MM.1S (cell line): ENCODE measurements around the gene MOCS1.
A peak's percentile ranks its signal among the peaks of the same experiment; 100 is the strongest.

ENCODE experiments used
- DNase-seq: peaks from one replicate; pipeline ENCODE4 v3.0.0-alpha.2; 2015
- H2AFZ ChIP-seq: fragments of 300-600 bp; sonication (generic); 2 replicates; pipeline ENCODE4 v1.6.0; 2016; ENCODE audit warnings: antibody characterized with exemption, low read length
- H3F3A ChIP-seq: fragments of 300-600 bp; sonication (generic); 2 replicates; pipeline ENCODE4 v1.6.1; 2016; ENCODE audit warnings: mild to moderate bottlenecking, antibody characterized with exemption, low read length, moderate library complexity, mixed read lengths; ENCODE audit not compliant: insufficient read depth
- H3K27ac ChIP-seq: fragments of 300-600 bp; sonication (generic); 2 replicates; pipeline ENCODE4 v1.5.1; 2016; ENCODE audit warnings: mild to moderate bottlenecking, low read length
- H3K27me3 ChIP-seq: fragments of 300-600 bp; sonication (generic); replicated peaks from 2 replicates; pipeline ENCODE4 v1.6.0; 2016; ENCODE audit warnings: low read length; ENCODE audit not compliant: insufficient read depth
- H3K36me3 ChIP-seq: fragments of 300-600 bp; sonication (generic); replicated peaks from 2 replicates; pipeline ENCODE4 v1.6.1; 2016; ENCODE audit warnings: mild to moderate bottlenecking, low read length, mixed read lengths; ENCODE audit not compliant: insufficient read depth
- H3K4me1 ChIP-seq: fragments of 300-600 bp; sonication (generic); 2 replicates; pipeline ENCODE4 v1.6.1; 2016; ENCODE audit warnings: low read length, mixed read lengths
- H3K4me2 ChIP-seq: fragments of 300-600 bp; sonication (generic); 2 replicates; pipeline ENCODE4 v1.6.0; 2016; ENCODE audit warnings: low read depth, low read length
- H3K4me3 ChIP-seq: fragments of 300-600 bp; sonication (generic); 2 replicates; pipeline ENCODE4 v1.5.1; 2016; ENCODE audit warnings: low read length, mixed read lengths
- H3K79me2 ChIP-seq: fragments of 300-600 bp; sonication (generic); 2 replicates; pipeline ENCODE4 v1.6.1; 2016; ENCODE audit warnings: mixed run types, low read length, mixed read lengths
- H3K9ac ChIP-seq: fragments of 300-600 bp; sonication (generic); 2 replicates; pipeline ENCODE4 v1.6.1; 2016; ENCODE audit warnings: low read length, mixed read lengths
- H3K9me2 ChIP-seq: fragments of 300-600 bp; sonication (generic); replicated peaks from 2 replicates; pipeline ENCODE4 v1.6.1; 2016; ENCODE audit warnings: mild to moderate bottlenecking, low read length, mixed read lengths; ENCODE audit not compliant: insufficient read depth
- H3K9me3 ChIP-seq: fragments of 300-600 bp; sonication (generic); replicated peaks from 2 replicates; pipeline ENCODE4 v1.6.1; 2016; ENCODE audit warnings: mild to moderate bottlenecking, low read length, mixed read lengths; ENCODE audit not compliant: insufficient read depth
- H4K20me1 ChIP-seq: fragments of 300-600 bp; sonication (generic); 2 replicates; pipeline ENCODE4 v1.6.1; 2016; ENCODE audit warnings: mild to moderate bottlenecking, low read length, moderate library complexity, mixed read lengths; ENCODE audit not compliant: insufficient read depth
- EZH2 ChIP-seq: fragments of 300-600 bp; sonication (generic); optimal IDR thresholded peaks from 2 replicates; pipeline ENCODE3; 2017; ENCODE audit warnings: low read depth, mild to moderate bottlenecking, antibody characterized with exemption, low read length, mixed read lengths
- EZH2phosphoT487 ChIP-seq: fragments of 300-600 bp; sonication (generic); IDR thresholded peaks from 2 replicates; pipeline ENCODE4 v1.6.1; 2018; ENCODE audit warnings: antibody characterized with exemption, low read length
- TF ChIP-seq, protein P1 (sequence below): fragments of 300-600 bp; sonication (generic); IDR thresholded peaks from 2 replicates; pipeline ENCODE4 v1.5.1; 2016; ENCODE audit warnings: antibody characterized with exemption, low read length, mixed read lengths

Gene MOCS1

GRCh38 chr6:39934131-39934757, at the start of gene MOCS1:
Gene MOCS1, minus strand, starts transcription at chr6:39934462. Its CDS starts 45 bp downstream, at chr6:39934417.
- no peaks in the 10 kb centered on the region for H3F3A ChIP-seq
- H2AFZ ChIP-seq, result peak within 1 kb of the TSS; percentile 71
- H3K79me2 ChIP-seq, result no peaks in the 10 kb centered on the region
- H3K9ac ChIP-seq, result peak within 1 kb of the TSS; percentile 33; the same call in 1 of the 2 replicates
- no peaks in the 10 kb centered on the region for H4K20me1 ChIP-seq
- DNase-seq, result peak; percentile 52
- TF ChIP-seq, protein P1, sequence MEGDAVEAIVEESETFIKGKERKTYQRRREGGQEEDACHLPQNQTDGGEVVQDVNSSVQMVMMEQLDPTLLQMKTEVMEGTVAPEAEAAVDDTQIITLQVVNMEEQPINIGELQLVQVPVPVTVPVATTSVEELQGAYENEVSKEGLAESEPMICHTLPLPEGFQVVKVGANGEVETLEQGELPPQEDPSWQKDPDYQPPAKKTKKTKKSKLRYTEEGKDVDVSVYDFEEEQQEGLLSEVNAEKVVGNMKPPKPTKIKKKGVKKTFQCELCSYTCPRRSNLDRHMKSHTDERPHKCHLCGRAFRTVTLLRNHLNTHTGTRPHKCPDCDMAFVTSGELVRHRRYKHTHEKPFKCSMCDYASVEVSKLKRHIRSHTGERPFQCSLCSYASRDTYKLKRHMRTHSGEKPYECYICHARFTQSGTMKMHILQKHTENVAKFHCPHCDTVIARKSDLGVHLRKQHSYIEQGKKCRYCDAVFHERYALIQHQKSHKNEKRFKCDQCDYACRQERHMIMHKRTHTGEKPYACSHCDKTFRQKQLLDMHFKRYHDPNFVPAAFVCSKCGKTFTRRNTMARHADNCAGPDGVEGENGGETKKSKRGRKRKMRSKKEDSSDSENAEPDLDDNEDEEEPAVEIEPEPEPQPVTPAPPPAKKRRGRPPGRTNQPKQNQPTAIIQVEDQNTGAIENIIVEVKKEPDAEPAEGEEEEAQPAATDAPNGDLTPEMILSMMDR, result no peak
- TF ChIP-seq EZH2, result no peak
- TF ChIP-seq EZH2phosphoT487, result no peak
- H3K4me3 ChIP-seq, result peak within 1 kb of the TSS; percentile 59
- no peaks in the 10 kb centered on the region for H3K36me3 ChIP-seq
- peak within 1 kb of the TSS; percentile 54; the same call in 1 of the 2 replicates for H3K4me2 ChIP-seq
- no peaks in the 10 kb centered on the region for H3K27me3 ChIP-seq
- no peaks in the 10 kb centered on the region for H3K4me1 ChIP-seq
- H3K9me2 ChIP-seq, result no peaks in the 10 kb centered on the region
- H3K27ac ChIP-seq, result no peak within 1 kb of the TSS
- H3K9me3 ChIP-seq, result no peaks in the 10 kb centered on the region

DNA sequence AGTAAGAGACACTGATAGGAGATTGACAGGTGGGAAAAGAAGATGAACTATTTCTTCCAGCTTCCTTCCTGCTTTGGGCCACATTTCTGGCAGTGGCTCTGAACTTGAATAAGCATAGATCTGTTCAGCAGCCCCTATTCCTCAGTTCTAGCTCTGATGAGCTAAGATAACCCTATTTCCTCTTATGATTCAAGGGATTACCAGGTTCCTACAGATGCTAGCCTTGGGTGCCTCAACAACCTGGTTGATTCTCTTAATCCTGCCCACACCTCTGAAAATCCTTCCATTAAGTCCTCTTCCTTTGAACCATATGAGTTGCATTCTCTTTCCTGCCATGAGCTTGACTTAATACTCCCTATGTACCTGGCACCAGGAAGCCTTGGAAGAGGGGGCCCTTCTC, 49.8 kb upstream of the MOCS1 start:
- Histone ChIP-seq H3K9me3 (no peaks in the 10 kb centered on the region), H3K36me3 (no peaks in the 10 kb centered on the region), H3K27ac (no peak overlapping the region), H3F3A (no peaks in the 10 kb centered on the region), H3K4me2 (no peak overlapping the region), H2AFZ (no peak overlapping the region), H3K9ac (no peak overlapping the region), H3K4me1 (no peaks in the 10 kb centered on the region), H3K4me3 (no peak overlapping the region), H3K27me3 (no peaks in the 10 kb centered on the region), H4K20me1 (no peaks in the 10 kb centered on the region), H3K79me2 (no peaks in the 10 kb centered on the region), H3K9me2 (no peaks in the 10 kb centered on the region)
- TF ChIP-seq, protein P1, result no peak
- no peak for TF ChIP-seq EZH2
- no peak for TF ChIP-seq EZH2phosphoT487
- no peak for DNase-seq

DNA sequence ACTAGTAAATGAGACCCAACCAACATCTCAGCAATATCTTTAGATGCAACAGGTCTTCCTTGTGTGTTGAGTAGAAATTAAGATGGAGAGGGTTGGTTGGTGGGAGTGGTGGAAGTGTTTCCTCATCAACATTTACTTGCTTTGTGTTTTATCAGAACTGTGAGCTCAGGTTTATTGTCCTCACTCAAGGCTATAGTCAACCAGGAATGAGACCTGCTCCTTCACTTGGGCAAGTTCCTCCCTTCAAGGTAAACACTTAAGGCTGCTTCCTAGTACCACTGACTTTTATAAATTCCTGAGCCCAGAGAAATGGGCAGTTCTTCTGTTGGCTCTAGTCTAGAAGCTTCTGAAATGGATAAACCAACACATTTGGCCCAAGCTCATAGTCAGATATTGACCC, 48.9 kb upstream of the MOCS1 start:
- TF ChIP-seq EZH2 (no peak), EZH2phosphoT487 (no peak)
- TF ChIP-seq, protein P1, result no peak
- no peak overlapping the region for H3K27ac ChIP-seq
- H3K4me3 ChIP-seq, result no peak overlapping the region
- H3K4me2 ChIP-seq, result no peak overlapping the region
- H3K9me2 ChIP-seq, result no peaks in the 10 kb centered on the region
- no peaks in the 10 kb centered on the region for H3K79me2 ChIP-seq
- no peaks in the 10 kb centered on the region for H4K20me1 ChIP-seq
- no peak for DNase-seq
- H3K9me3 ChIP-seq, result no peaks in the 10 kb centered on the region
- no peaks in the 10 kb centered on the region for H3K4me1 ChIP-seq
- H3K9ac ChIP-seq, result no peak overlapping the region
- no peaks in the 10 kb centered on the region for H3F3A ChIP-seq
- no peaks in the 10 kb centered on the region for H3K27me3 ChIP-seq
- no peaks in the 10 kb centered on the region for H3K36me3 ChIP-seq
- H2AFZ ChIP-seq, result no peak overlapping the region
